B cell (primary cell): ENCODE results near the gene PRPF31. TPM values are rescaled to one million over a fixed set of nuclear protein-coding genes. Genes with fewer than 3 reads are reported as not detected.
A peak's percentile ranks its signal among the peaks of the same experiment; 100 is the strongest.
"Not testable (repeated sequence)": the region's sequence is repeated elsewhere in the genome, so short reads cannot be mapped to it uniquely, and the experiment has no call there.

Experiments used
- ATAC-seq: fragments of 200-7000 bp; cut with Tn5 transposase; one replicate; pipeline ENCODE4 v1.10.0; 2021; ENCODE audit warnings: low read depth, mild to moderate bottlenecking, moderate number of reproducible peaks, moderate library complexity
- CTCF ChIA-PET: fragments of 350-600 bp; sonication (Branson Sonifier 250); formaldehyde crosslinking; loops from one replicate; lab custom pipeline; 2021; ENCODE audit warnings: antibody characterized with exemption, inconsistent platforms; lab: Charles Lee
- POLR2A ChIA-PET: fragments of 350-600 bp; sonication (Branson Sonifier 250); formaldehyde crosslinking; loops from one replicate; lab custom pipeline; 2021; ENCODE audit warnings: antibody characterized with exemption; lab: Charles Lee
- DNase-seq: peaks from one replicate; pipeline ENCODE4 v3.0.0; 2013
- H2AFZ ChIP-seq: 2 replicates; pipeline ENCODE4 v1.6.1; 2012; ENCODE audit warnings: mild to moderate bottlenecking, low read depth, low read length; ENCODE audit not compliant: insufficient read depth, poor library complexity, severe bottlenecking
- H3K27ac ChIP-seq, 2 donors: 1 replicate in 1 of 2; 2 replicates in 1 of 2; pipeline ENCODE4 v1.5.1; 2012 to 2013; ENCODE audit warnings: low read length in 2 of 2, mild to moderate bottlenecking in 2 of 2, moderate library complexity in 1 of 2
- H3K27me3 ChIP-seq, 4 experiments: fragments of 200-600 bp in 1 of 4; sonication (generic) in 1 of 4; replicated peaks in 1 of 4; 1 replicate in 2 of 4; 2 replicates in 2 of 4; pipeline versions ENCODE4 v1.6.1 to v1.7.0; 2013 to 2016; ENCODE audit warnings: low read length in 3 of 4, mild to moderate bottlenecking in 2 of 4, mixed read lengths in 1 of 4, moderate library complexity in 1 of 4; ENCODE audit not compliant: insufficient read depth in 4 of 4, control insufficient read depth in 3 of 4; ENCODE audit errors: control extremely low read depth in 1 of 4
- H3K36me3 ChIP-seq, 2 experiments: replicated peaks in 1 of 2; 1 replicate in 1 of 2; 2 replicates in 1 of 2; pipeline versions ENCODE4 v1.6.1 to v1.7.1; 2013; ENCODE audit warnings: low read length in 1 of 2; ENCODE audit not compliant: insufficient read depth in 2 of 2, control insufficient read depth in 1 of 2; ENCODE audit errors: control extremely low read depth in 1 of 2, extremely low read depth in 1 of 2
- H3K4me1 ChIP-seq, 2 donors: fragments of 200-600 bp in 1 of 2; sonication (generic) in 1 of 2; 1 replicate in 1 of 2; 2 replicates in 1 of 2; pipeline versions ENCODE4 v1.5.1 to v1.6.1; 2013 to 2017; ENCODE audit warnings: low read length in 2 of 2; ENCODE audit not compliant: control insufficient read depth in 2 of 2, insufficient read depth in 2 of 2
- H3K4me2 ChIP-seq: replicated peaks from 2 replicates; pipeline ENCODE3; 2012; ENCODE audit warnings: mild to moderate bottlenecking, low read depth, low read length; ENCODE audit not compliant: poor library complexity, severe bottlenecking
- H3K4me3 ChIP-seq, 5 experiments: fragments of 200-600 bp in 1 of 5; sonication (generic) in 1 of 5; 1 replicate in 3 of 5; 2 replicates in 2 of 5; pipeline versions ENCODE4 v1.5.1 to v1.7.0; 2011 to 2016; ENCODE audit warnings: low read length in 4 of 5, mild to moderate bottlenecking in 4 of 5, low read depth in 2 of 5, control low read depth in 1 of 5, moderate library complexity in 1 of 5; ENCODE audit not compliant: insufficient read depth in 1 of 5; ENCODE audit errors: control extremely low read depth in 1 of 5, extremely low read depth in 1 of 5
- H3K79me2 ChIP-seq: fragments of 200-600 bp; sonication (generic); one replicate; pipeline ENCODE4 v1.6.0; 2016; ENCODE audit warnings: low read length; ENCODE audit not compliant: control insufficient read depth, insufficient read depth
- H3K9ac ChIP-seq: fragments of 200-600 bp; sonication (generic); 2 replicates; pipeline ENCODE4 v1.6.1; 2017; ENCODE audit warnings: mild to moderate bottlenecking, low read length, moderate library complexity
- H3K9me3 ChIP-seq, 3 donors: one replicate each; pipeline versions ENCODE4 v1.6.1 to v1.7.1; 2013; ENCODE audit warnings: low read length in 2 of 3; ENCODE audit not compliant: control insufficient read depth in 2 of 3, insufficient read depth in 1 of 3; ENCODE audit errors: control extremely low read depth in 1 of 3
- H4K20me1 ChIP-seq: 2 replicates; pipeline ENCODE4 v1.6.0; 2012; ENCODE audit warnings: mild to moderate bottlenecking, low read length; ENCODE audit not compliant: insufficient read depth, control insufficient read depth, poor library complexity, severe bottlenecking
- H3K27ac Mint-ChIP-seq: one replicate; pipeline ENCODE4 v1.8.0; 2021; ENCODE audit warnings: mixed read lengths
- H3K27me3 Mint-ChIP-seq: one replicate; pipeline ENCODE4 v1.8.0; 2021; ENCODE audit warnings: mixed read lengths
- H3K4me1 Mint-ChIP-seq: one replicate; pipeline ENCODE4 v1.8.0; 2021; ENCODE audit warnings: mixed read lengths
- H3K4me3 Mint-ChIP-seq: one replicate; pipeline ENCODE4 v1.8.0; 2021; ENCODE audit warnings: mixed read lengths
- H3K9me3 Mint-ChIP-seq: one replicate; pipeline ENCODE4 v1.8.0; 2022; ENCODE audit warnings: mixed read lengths; ENCODE audit not compliant: insufficient read depth
- CTCF ChIP-seq: fragments of 200-600 bp; IDR thresholded peaks from one replicate; pipeline ENCODE4 v1.8.0; 2022; ENCODE audit warnings: antibody characterized with exemption, mild to moderate bottlenecking
- EZH2 ChIP-seq: IDR thresholded peaks from 2 replicates; pipeline ENCODE4 v1.6.1; 2012; ENCODE audit warnings: borderline replicate concordance, low read depth, mild to moderate bottlenecking, moderate library complexity, low read length; ENCODE audit not compliant: insufficient read depth, poor library complexity, severe bottlenecking
- WGBS: methylation state at CpG from one replicate; pipeline ENCODE4 v1.1.5; 2013; ENCODE audit warnings: missing lambda C conversion rate; ENCODE audit not compliant: insufficient coverage; 5-methylcytosine and 5-hydroxymethylcytosine counted together
- intact Hi-C: fragments of 100-400 bp; cut with micrococcal nuclease; formaldehyde crosslinking; loops from one replicate; pipeline ENCODE4 v1.10.0; 2022
- polyA plus RNA-seq: library from polyadenylated mRNA; depleted of rRNA; stranded (reverse); fragments of >200 nt; gene quantifications from 2 replicates; pipeline ENCODE4 v1.2.3, GENCODE V29; 2012
- total RNA-seq, 2 donors: library from RNA; stranded (reverse); fragments of 120-200 nt in 1 of 2; gene quantifications; 1 replicate in 1 of 2; 2 replicates in 1 of 2; pipeline versions ENCODE4 v1.2.3 to v1.2.4, GENCODE V29; 2013 to 2022

PRPF31 gene
- total and polyA plus RNA-seq, 2 donors (not counting 1 experiment from before 2014, with no cell fraction given) = 61.2 to 66.2 TPM

GRCh38 chr19:54169149-54169740 is 53.7 kb downstream of the PRPF31 start:
- ATAC-seq (no peak), DNase-seq (no peak)
- WGBS = 90% methylated on average over 14 of the region's 21 CpGs
- Histone ChIP-seq H3K36me3 (no peaks in the 10 kb centered on the region), H3K9ac (no peak overlapping the region), H4K20me1 (peaks cover 3% of the 10 kb centered on the region), H3K4me3 (no peak overlapping the region), H3K4me1 (peaks cover 23 to 30% of the 10 kb centered on the region in 2 donors), H3K27ac (no peak overlapping the region), H3K4me2 (no peak overlapping the region), H2AFZ (no peak overlapping the region), H3K27me3 (peaks cover 0 to 27% (median 13%) of the 10 kb centered on the region in 4 experiments), H3K79me2 (no peaks in the 10 kb centered on the region), H3K9me3 (peaks cover 0 to 17% (median 0%) of the 10 kb centered on the region in 3 donors)
- H3K4me3 Mint-ChIP-seq = no peak overlapping the region
- POLR2A ChIA-PET = no interaction called here
- CTCF ChIA-PET = interaction anchor here (0.8 to 8.5 kb wide), 10 partner anchors 8 to 221 kb away, joined by 3 to 50 read pairs (median 6); partner anchors contain the start of genes LILRB3, MBOAT7 and TSEN34
- peaks cover 26% of the 10 kb centered on the region for H3K4me1 Mint-ChIP-seq
- H3K27me3 Mint-ChIP-seq = peaks cover 15% of the 10 kb centered on the region
- peak overlapping the region; percentile 61 for H3K27ac Mint-ChIP-seq
- no peaks in the 10 kb centered on the region for H3K9me3 Mint-ChIP-seq
- intact Hi-C loops = loop anchor here (2.0 kb wide), 2 partner anchors 20 to 220 kb away; partner anchors contain the start of gene MBOAT7
- no peak for TF ChIP-seq EZH2
- TF ChIP-seq CTCF = no peak

GRCh38 chr19:54171736-54172431 is 56.3 kb downstream of the PRPF31 start:
- H3K27me3 ChIP-seq = peaks cover 0 to 11% (median 2%) of the 10 kb centered on the region in 4 experiments
- peaks cover 21% of the 10 kb centered on the region for H3K4me1 Mint-ChIP-seq
- H3K9me3 ChIP-seq, H3K27ac ChIP-seq, H3K9me3 Mint-ChIP-seq, H3K36me3 ChIP-seq, intact Hi-C loops, H3K4me3 ChIP-seq, H3K27ac Mint-ChIP-seq, H3K9ac ChIP-seq, DNase-seq, H3K4me3 Mint-ChIP-seq, H3K4me2 ChIP-seq, H3K79me2 ChIP-seq, H2AFZ ChIP-seq, H4K20me1 ChIP-seq, ATAC-seq, H3K27me3 Mint-ChIP-seq: not testable (repeated sequence)
- POLR2A ChIA-PET = interaction anchor here (0.5 kb wide), 1 partner anchor 266 kb away, joined by 4 read pairs; no protein-coding TSS in a partner anchor
- WGBS = 93% methylated on average over 14 of the region's 23 CpGs
- H3K4me1 ChIP-seq = peaks cover 17 to 24% of the 10 kb centered on the region in 2 donors
- CTCF ChIA-PET = interaction anchor here (1.0 to 8.5 kb wide), 2 partner anchors 14 to 19 kb away, joined by 3 to 50 read pairs; partner anchors contain the start of genes MBOAT7 and TSEN34
